Fibroblast of lung (primary cell): ENCODE results near the gene UMAD1. TPM values are rescaled to one million over a fixed set of nuclear protein-coding genes. Genes with fewer than 3 reads are reported as not detected.
A peak's percentile ranks its signal among the peaks of the same experiment; 100 is the strongest.

Experiments used
- DNase-seq, 2 donors: peaks; one replicate each; pipeline versions ENCODE4 v3.0.0 to v3.0.0-alpha.2; 2010; ENCODE audit warnings: low read depth in 2 of 2
- H2AFZ ChIP-seq: 2 replicates; pipeline ENCODE4 v1.5.1; 2012; ENCODE audit warnings: low read length, control low read depth, inconsistent platforms
- H3K27ac ChIP-seq: 2 replicates; pipeline ENCODE4 v1.5.1; 2011; ENCODE audit warnings: low read length, control low read depth; ENCODE audit not compliant: insufficient read depth
- H3K27me3 ChIP-seq: 2 replicates; pipeline ENCODE4 v1.5.1; 2011; ENCODE audit warnings: mild to moderate bottlenecking, low read length; ENCODE audit not compliant: control insufficient read depth, insufficient read depth
- H3K36me3 ChIP-seq: 2 replicates; pipeline ENCODE4 v1.5.1; 2011; ENCODE audit warnings: low read length; ENCODE audit not compliant: control insufficient read depth, insufficient read depth
- H3K4me1 ChIP-seq: 2 replicates; pipeline ENCODE4 v1.5.1; 2011; ENCODE audit warnings: low read length; ENCODE audit not compliant: control insufficient read depth, insufficient read depth; ENCODE audit errors: extremely low read depth
- H3K4me2 ChIP-seq: 2 replicates; pipeline ENCODE4 v1.5.1; 2011; ENCODE audit warnings: low read length, control low read depth; ENCODE audit not compliant: insufficient read depth; ENCODE audit errors: extremely low read depth
- H3K4me3 ChIP-seq, 4 experiments: fragments of 200-600 bp in 1 of 4; sonication (generic) in 1 of 4; replicated peaks in 1 of 4; 2 replicates each; pipeline ENCODE4 v1.5.1; 2011 to 2016; ENCODE audit warnings: low read length in 4 of 4, low read depth in 3 of 4, mild to moderate bottlenecking in 3 of 4, control low read depth in 2 of 4, inconsistent platforms in 1 of 4, mixed read lengths in 1 of 4; ENCODE audit not compliant: insufficient read depth in 1 of 4; ENCODE audit errors: control extremely low read depth in 1 of 4
- H3K79me2 ChIP-seq: 2 replicates; pipeline ENCODE4 v1.5.1; 2012; ENCODE audit warnings: mild to moderate bottlenecking, low read length, inconsistent platforms; ENCODE audit not compliant: control insufficient read depth, insufficient read depth
- H3K9ac ChIP-seq: 2 replicates; pipeline ENCODE4 v1.5.1; 2011; ENCODE audit warnings: mild to moderate bottlenecking, low read length, control low read depth; ENCODE audit not compliant: insufficient read depth
- H3K9me3 ChIP-seq: 2 replicates; pipeline ENCODE4 v1.5.1; 2012; ENCODE audit warnings: low read depth, low read length; ENCODE audit not compliant: control insufficient read depth, insufficient read depth
- H4K20me1 ChIP-seq: 2 replicates; pipeline ENCODE4 v1.5.1; 2011; ENCODE audit warnings: low read length; ENCODE audit not compliant: control insufficient read depth, insufficient read depth; ENCODE audit errors: extremely low read depth
- CTCF ChIP-seq, 2 donors: IDR thresholded peaks in 1 of 2; conservative IDR thresholded peaks in 1 of 2; 1 replicate in 1 of 2; 2 replicates in 1 of 2; pipeline ENCODE4 v1.5.1; 2011 to 2012; ENCODE audit warnings: low read length in 2 of 2, control low read depth in 1 of 2, inconsistent platforms in 1 of 2, low read depth in 1 of 2, mild to moderate bottlenecking in 1 of 2
- EZH2 ChIP-seq: IDR thresholded peaks from 2 replicates; pipeline ENCODE4 v1.5.1; 2012; ENCODE audit warnings: low read length, control low read depth, mild to moderate bottlenecking; ENCODE audit errors: missing control alignments
- polyA plus RNA-seq, 2 donors: library from polyadenylated mRNA; depleted of rRNA in 1 of 2; stranded (reverse) in 1 of 2; unstranded in 1 of 2; fragments of >200 nt; gene quantifications; 2 replicates each; pipeline ENCODE4 v1.2.1, GENCODE V29; 2011 to 2012; ENCODE audit warnings: missing spikeins in 1 of 2
- total RNA-seq: library from RNA; depleted of rRNA; stranded (reverse); fragments of >200 nt; gene quantifications from 2 replicates; pipeline ENCODE4 v1.2.1, GENCODE V29; 2014

Gene UMAD1
- total and polyA plus RNA-seq, 2 donors (not counting 1 experiment from before 2014, with no cell fraction given), result 12.4 to 19.8 TPM

GRCh38 chr7:7805511-7806153 is 165.1 kb downstream of the UMAD1 start:
- Histone ChIP-seq H3K4me2 (no peak overlapping the region), H3K9me3 (no peaks in the 10 kb centered on the region), H3K4me3 (no peak overlapping the region), H2AFZ (no peak overlapping the region), H3K27me3 (no peaks in the 10 kb centered on the region), H3K79me2 (no peaks in the 10 kb centered on the region), H3K9ac (no peak overlapping the region), H3K36me3 (no peaks in the 10 kb centered on the region), H3K27ac (no peak overlapping the region), H3K4me1 (no peaks in the 10 kb centered on the region), H4K20me1 (no peaks in the 10 kb centered on the region)
- no peak for TF ChIP-seq EZH2
- TF ChIP-seq CTCF (conservative IDR thresholded peaks at IDR 0.05 in 1 of 2, IDR thresholded peaks at IDR 0.05 in 1 of 2; ENCODE audit: low read depth in 1 of 2, low read length in 2 of 2), result no peak
- DNase-seq, result no peak

- H3K9me3 ChIP-seq, result no peaks in the 10 kb centered on the region
- H4K20me1 ChIP-seq, result no peaks in the 10 kb centered on the region
- H3K27ac ChIP-seq, result no peak overlapping the region
- no peaks in the 10 kb centered on the region for H3K36me3 ChIP-seq
- no peak overlapping the region for H2AFZ ChIP-seq
- no peaks in the 10 kb centered on the region for H3K79me2 ChIP-seq
- no peak overlapping the region for H3K9ac ChIP-seq
- peak; percentile 71 to 86 for DNase-seq
- H3K27me3 ChIP-seq, result no peaks in the 10 kb centered on the region
- no peak overlapping the region for H3K4me3 ChIP-seq
- H3K4me1 ChIP-seq, result no peaks in the 10 kb centered on the region
- no peak for TF ChIP-seq EZH2
- no peak for TF ChIP-seq CTCF (conservative IDR thresholded peaks at IDR 0.05 in 1 of 2, IDR thresholded peaks at IDR 0.05 in 1 of 2; ENCODE audit: low read depth in 1 of 2, low read length in 2 of 2)
- no peak overlapping the region for H3K4me2 ChIP-seq
Measured at GRCh38 chr7:7808156-7808555, 167.6 kb downstream of the UMAD1 start.

GRCh38 chr7:7808626-7809025 is 168.1 kb downstream of the UMAD1 start:
- no peaks in the 10 kb centered on the region for H3K9me3 ChIP-seq
- no peak for DNase-seq
- H3K4me3 ChIP-seq, result no peak overlapping the region
- H3K27ac ChIP-seq, result no peak overlapping the region
- H3K4me1 ChIP-seq, result no peaks in the 10 kb centered on the region
- no peak overlapping the region for H2AFZ ChIP-seq
- H3K9ac ChIP-seq, result no peak overlapping the region
- H3K79me2 ChIP-seq, result no peaks in the 10 kb centered on the region
- no peak overlapping the region for H3K4me2 ChIP-seq
- TF ChIP-seq CTCF (conservative IDR thresholded peaks at IDR 0.05 in 1 of 2, IDR thresholded peaks at IDR 0.05 in 1 of 2; ENCODE audit: low read depth in 1 of 2, low read length in 2 of 2), result no peak
- H4K20me1 ChIP-seq, result no peaks in the 10 kb centered on the region
- no peaks in the 10 kb centered on the region for H3K36me3 ChIP-seq
- no peaks in the 10 kb centered on the region for H3K27me3 ChIP-seq
